Measurements from ENCODE around the gene PTCH2. TPM values are rescaled to one million over a fixed set of nuclear protein-coding genes. Genes with fewer than 3 reads are reported as not detected.

The PTCH2 gene
- total and polyA plus RNA-seq, 2 of the 13 experiments (the other 11 are each of a cell fraction or from before 2014, with no cell fraction given): 0.60 to 1.5 TPM

DNA sequence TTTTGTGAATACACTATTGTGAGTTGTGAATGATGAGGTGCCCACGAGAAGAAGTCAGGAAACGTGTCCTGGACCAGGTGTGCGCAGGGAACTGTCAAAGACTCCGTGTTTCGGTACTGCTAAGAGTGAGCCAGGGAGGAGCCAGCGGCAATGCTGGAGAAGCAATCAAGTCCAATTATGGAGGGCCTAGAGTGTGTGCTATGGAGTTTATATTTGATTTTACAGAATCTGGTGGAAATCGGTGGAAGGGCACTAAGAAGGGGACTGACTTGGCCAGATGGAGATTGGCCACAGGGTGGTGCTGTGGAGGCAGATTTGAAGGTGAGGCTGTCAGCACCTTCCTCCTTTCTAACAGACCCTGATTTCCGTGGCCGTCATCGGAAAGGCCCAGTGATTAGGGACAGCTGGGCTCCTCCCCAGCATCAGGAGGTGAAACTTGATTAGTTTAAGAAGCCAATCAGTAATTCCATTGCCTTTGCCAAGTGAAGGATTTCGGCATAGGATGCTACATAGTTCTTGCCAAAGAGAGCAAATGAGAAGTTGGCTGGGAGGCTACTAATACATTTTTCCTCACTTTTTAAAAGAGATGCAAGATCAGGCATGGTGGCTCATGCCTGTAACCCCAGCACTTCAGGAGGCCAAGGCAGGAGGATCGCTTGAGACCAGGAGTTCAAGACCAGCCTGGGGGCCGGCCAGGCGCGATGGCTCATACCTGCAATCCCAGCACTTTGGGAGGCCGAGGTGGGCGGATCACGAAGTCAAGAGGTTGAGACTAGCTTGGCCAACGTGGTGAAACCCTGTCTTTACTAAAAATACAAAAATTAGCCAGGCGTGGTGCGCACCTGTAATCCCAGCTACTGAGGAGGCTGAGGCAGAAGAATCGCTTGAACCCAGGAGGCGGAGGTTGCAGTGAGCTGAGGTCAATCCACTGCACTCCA lies 7.0 kb downstream of the PTCH2 start (continued):
- no peak for TF ChIP-seq ZNF292 (CRISPR knock-in tag; IDR thresholded peaks at IDR 0.05; ENCODE audit: borderline replicate concordance, low read depth)
- TF ChIP-seq SALL1 (CRISPR knock-in tag; IDR thresholded peaks at IDR 0.05): peak; percentile 30; the same call in 1 of the 2 replicates
- no peak for TF ChIP-seq CHCHD3 (CRISPR knock-in tag; IDR thresholded peaks at IDR 0.05)
- TF ChIP-seq, protein P1, sequence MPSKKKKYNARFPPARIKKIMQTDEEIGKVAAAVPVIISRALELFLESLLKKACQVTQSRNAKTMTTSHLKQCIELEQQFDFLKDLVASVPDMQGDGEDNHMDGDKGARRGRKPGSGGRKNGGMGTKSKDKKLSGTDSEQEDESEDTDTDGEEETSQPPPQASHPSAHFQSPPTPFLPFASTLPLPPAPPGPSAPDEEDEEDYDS (CRISPR knock-in tag; IDR thresholded peaks at IDR 0.05): 0 out of 2 replicates have a peak, but pooled peaks have one; percentile 29
- no peak for TF ChIP-seq ZNF709 (CRISPR knock-in tag; IDR thresholded peaks at IDR 0.05)
- TF ChIP-seq ZNF616 (CRISPR knock-in tag; IDR thresholded peaks at IDR 0.05; ENCODE audit: low read depth): 0 out of 2 replicates have a peak, but pooled peaks have one; percentile 46
- no peak for TF ChIP-seq POLR2A (IDR thresholded peaks at IDR 0.05; ENCODE audit: insufficient read depth in 1 of 2, low read depth in 2 of 2, low read length in 2 of 2)
- TF ChIP-seq, protein P2, sequence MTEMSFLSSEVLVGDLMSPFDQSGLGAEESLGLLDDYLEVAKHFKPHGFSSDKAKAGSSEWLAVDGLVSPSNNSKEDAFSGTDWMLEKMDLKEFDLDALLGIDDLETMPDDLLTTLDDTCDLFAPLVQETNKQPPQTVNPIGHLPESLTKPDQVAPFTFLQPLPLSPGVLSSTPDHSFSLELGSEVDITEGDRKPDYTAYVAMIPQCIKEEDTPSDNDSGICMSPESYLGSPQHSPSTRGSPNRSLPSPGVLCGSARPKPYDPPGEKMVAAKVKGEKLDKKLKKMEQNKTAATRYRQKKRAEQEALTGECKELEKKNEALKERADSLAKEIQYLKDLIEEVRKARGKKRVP (CRISPR knock-in tag; IDR thresholded peaks at IDR 0.05): no peak
- peak; percentile 21; the same call in 1 of the 2 replicates for TF ChIP-seq ETV5 (CRISPR knock-in tag; IDR thresholded peaks at IDR 0.05; ENCODE audit: borderline replicate concordance)
- TF ChIP-seq, protein P3, sequence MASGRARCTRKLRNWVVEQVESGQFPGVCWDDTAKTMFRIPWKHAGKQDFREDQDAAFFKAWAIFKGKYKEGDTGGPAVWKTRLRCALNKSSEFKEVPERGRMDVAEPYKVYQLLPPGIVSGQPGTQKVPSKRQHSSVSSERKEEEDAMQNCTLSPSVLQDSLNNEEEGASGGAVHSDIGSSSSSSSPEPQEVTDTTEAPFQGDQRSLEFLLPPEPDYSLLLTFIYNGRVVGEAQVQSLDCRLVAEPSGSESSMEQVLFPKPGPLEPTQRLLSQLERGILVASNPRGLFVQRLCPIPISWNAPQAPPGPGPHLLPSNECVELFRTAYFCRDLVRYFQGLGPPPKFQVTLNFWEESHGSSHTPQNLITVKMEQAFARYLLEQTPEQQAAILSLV (CRISPR knock-in tag; IDR thresholded peaks at IDR 0.05; ENCODE audit: borderline replicate concordance): peak; percentile 48; the same call in 1 of the 2 replicates
- TF ChIP-seq NFYC (CRISPR knock-in tag; IDR thresholded peaks at IDR 0.05): no peak
- TF ChIP-seq RARG (CRISPR knock-in tag; IDR thresholded peaks at IDR 0.05; ENCODE audit: low read depth): no peak
- no peak for TF ChIP-seq CENPX (CRISPR knock-in tag; IDR thresholded peaks at IDR 0.05)
- TF ChIP-seq POLR2G (IDR thresholded peaks at IDR 0.05; ENCODE audit: low read depth, low read length): no peak
- TF ChIP-seq, protein P4, sequence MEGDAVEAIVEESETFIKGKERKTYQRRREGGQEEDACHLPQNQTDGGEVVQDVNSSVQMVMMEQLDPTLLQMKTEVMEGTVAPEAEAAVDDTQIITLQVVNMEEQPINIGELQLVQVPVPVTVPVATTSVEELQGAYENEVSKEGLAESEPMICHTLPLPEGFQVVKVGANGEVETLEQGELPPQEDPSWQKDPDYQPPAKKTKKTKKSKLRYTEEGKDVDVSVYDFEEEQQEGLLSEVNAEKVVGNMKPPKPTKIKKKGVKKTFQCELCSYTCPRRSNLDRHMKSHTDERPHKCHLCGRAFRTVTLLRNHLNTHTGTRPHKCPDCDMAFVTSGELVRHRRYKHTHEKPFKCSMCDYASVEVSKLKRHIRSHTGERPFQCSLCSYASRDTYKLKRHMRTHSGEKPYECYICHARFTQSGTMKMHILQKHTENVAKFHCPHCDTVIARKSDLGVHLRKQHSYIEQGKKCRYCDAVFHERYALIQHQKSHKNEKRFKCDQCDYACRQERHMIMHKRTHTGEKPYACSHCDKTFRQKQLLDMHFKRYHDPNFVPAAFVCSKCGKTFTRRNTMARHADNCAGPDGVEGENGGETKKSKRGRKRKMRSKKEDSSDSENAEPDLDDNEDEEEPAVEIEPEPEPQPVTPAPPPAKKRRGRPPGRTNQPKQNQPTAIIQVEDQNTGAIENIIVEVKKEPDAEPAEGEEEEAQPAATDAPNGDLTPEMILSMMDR (CRISPR knock-in tag; IDR thresholded peaks at IDR 0.05): peak; percentile 91
- no peak for TF ChIP-seq SIX4 (CRISPR knock-in tag; IDR thresholded peaks at IDR 0.05)
- no peak for TF ChIP-seq MXI1 (IDR thresholded peaks at IDR 0.05; ENCODE audit: borderline replicate concordance, low read depth, low read length)
- TF ChIP-seq ZNF451 (CRISPR knock-in tag; IDR thresholded peaks at IDR 0.05): no peak
- no peak for TF ChIP-seq GFI1 (CRISPR knock-in tag; IDR thresholded peaks at IDR 0.05; ENCODE audit: borderline replicate concordance)
- TF ChIP-seq, protein P5, sequence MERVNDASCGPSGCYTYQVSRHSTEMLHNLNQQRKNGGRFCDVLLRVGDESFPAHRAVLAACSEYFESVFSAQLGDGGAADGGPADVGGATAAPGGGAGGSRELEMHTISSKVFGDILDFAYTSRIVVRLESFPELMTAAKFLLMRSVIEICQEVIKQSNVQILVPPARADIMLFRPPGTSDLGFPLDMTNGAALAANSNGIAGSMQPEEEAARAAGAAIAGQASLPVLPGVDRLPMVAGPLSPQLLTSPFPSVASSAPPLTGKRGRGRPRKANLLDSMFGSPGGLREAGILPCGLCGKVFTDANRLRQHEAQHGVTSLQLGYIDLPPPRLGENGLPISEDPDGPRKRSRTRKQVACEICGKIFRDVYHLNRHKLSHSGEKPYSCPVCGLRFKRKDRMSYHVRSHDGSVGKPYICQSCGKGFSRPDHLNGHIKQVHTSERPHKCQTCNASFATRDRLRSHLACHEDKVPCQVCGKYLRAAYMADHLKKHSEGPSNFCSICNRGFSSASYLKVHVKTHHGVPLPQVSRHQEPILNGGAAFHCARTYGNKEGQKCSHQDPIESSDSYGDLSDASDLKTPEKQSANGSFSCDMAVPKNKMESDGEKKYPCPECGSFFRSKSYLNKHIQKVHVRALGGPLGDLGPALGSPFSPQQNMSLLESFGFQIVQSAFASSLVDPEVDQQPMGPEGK (CRISPR knock-in tag; IDR thresholded peaks at IDR 0.05): no peak
- no peak for TF ChIP-seq ZNF431 (CRISPR knock-in tag; IDR thresholded peaks at IDR 0.05; ENCODE audit: borderline replicate concordance, low read depth)
- no peak for TF ChIP-seq ZNF552 (CRISPR knock-in tag; IDR thresholded peaks at IDR 0.05; ENCODE audit: borderline replicate concordance)
- TF ChIP-seq RNF2 (conservative IDR thresholded peaks at IDR 0.05; ENCODE audit: low read depth): no peak
- no peak for TF ChIP-seq ZNF329 (CRISPR knock-in tag; IDR thresholded peaks at IDR 0.05; ENCODE audit: low read depth)

Data from HepG2 (cell line).